Breast epithelium (tissue), 4 donors: ENCODE results near the gene INAFM1. TPM values are rescaled to one million over a fixed set of nuclear protein-coding genes. Genes with fewer than 3 reads are reported as not detected.
"Not testable (repeated sequence)": the region's sequence is repeated elsewhere in the genome, so short reads cannot be mapped to it uniquely, and the experiment has no call there.

Source experiments
- DNase-seq, 2 donors: peaks; one replicate each; pipeline ENCODE4 v3.0.0-alpha.2; 2019; ENCODE audit warnings: low spot score in 2 of 2
- H3K27ac ChIP-seq, 2 donors: fragments of 200-600 bp; sonication (generic) in 1 of 2; one replicate each; pipeline ENCODE4 v1.5.1; 2016 to 2019; ENCODE audit warnings: mild to moderate bottlenecking in 1 of 2
- H3K27me3 ChIP-seq, 2 donors: fragments of 200-600 bp; sonication (generic) in 1 of 2; one replicate each; pipeline versions ENCODE4 v1.5.1 to v1.6.0; 2017 to 2019; ENCODE audit warnings: control low read depth in 1 of 2, mild to moderate bottlenecking in 1 of 2
- H3K36me3 ChIP-seq: fragments of 200-600 bp; one replicate; pipeline ENCODE4 v1.5.1; 2019
- H3K4me1 ChIP-seq, 2 donors: fragments of 200-600 bp; sonication (generic); one replicate each; pipeline ENCODE4 v1.5.1; 2016 to 2019; ENCODE audit warnings: control low read depth in 1 of 2
- H3K4me3 ChIP-seq, 3 donors: fragments of 200-600 bp; sonication (generic); 1 replicate in 2 of 3; 2 replicates in 1 of 3; pipeline ENCODE4 v1.5.1; 2016 to 2019; ENCODE audit warnings: mild to moderate bottlenecking in 3 of 3, moderate library complexity in 2 of 3
- H3K9me3 ChIP-seq, 2 donors: fragments of 200-600 bp; sonication (generic) in 1 of 2; one replicate each; pipeline ENCODE4 v1.5.1; 2016 to 2019; ENCODE audit warnings: control low read depth in 1 of 2
- CTCF ChIP-seq, 3 donors: fragments of 450-650 bp; IDR thresholded peaks; one replicate each; pipeline ENCODE4 v1.5.1; 2016 to 2017; ENCODE audit warnings: antibody characterized with exemption in 3 of 3, mild to moderate bottlenecking in 3 of 3, moderate library complexity in 3 of 3
- POLR2A ChIP-seq: fragments of 450-650 bp; IDR thresholded peaks from one replicate; pipeline ENCODE4 v1.6.1; 2016; ENCODE audit warnings: antibody characterized with exemption, mild to moderate bottlenecking, moderate library complexity
- POLR2AphosphoS5 ChIP-seq, 3 donors: sonication (generic); formaldehyde crosslinking; IDR thresholded peaks; one replicate each; pipeline ENCODE4 v1.6.1; 2017; ENCODE audit warnings: antibody characterized with exemption in 3 of 3
- intact Hi-C: fragments of 100-400 bp; cut with DNase I; formaldehyde crosslinking; loops from one replicate; pipeline ENCODE4 v1.15.1; 2023; ENCODE audit warnings: low total_unique reads
- total RNA-seq, 3 donors: library from RNA; depleted of rRNA; stranded (reverse); fragments of >200 nt; gene quantifications; one replicate each; pipeline ENCODE4 v1.1.0, GENCODE V29; 2016

The INAFM1 gene
- total RNA-seq, 3 donors from 2014 or later, result 5.3 to 10.5 (median 7.2) TPM

- intact Hi-C loops, result no loop called here
- Histone ChIP-seq H3K27me3 (no peaks in the 10 kb centered on the region), H3K4me1 (no peaks in the 10 kb centered on the region), H3K9me3 (no peaks in the 10 kb centered on the region), H3K36me3 (no peaks in the 10 kb centered on the region), H3K4me3 (peak overlapping the region; percentile 65 to 91 (median 85)), H3K27ac (peak overlapping the region; percentile 99 to 100)
- TF ChIP-seq POLR2A (peak; percentile 84), CTCF (IDR thresholded peaks at IDR 0.05) (peak in 1 of 3 donors; percentile 12), POLR2AphosphoS5 (IDR thresholded peaks at IDR 0.05) (peak; percentile 80 to 93 (median 81))
- DNase-seq, result peak; percentile 93 to 94
Measured at GRCh38 chr19:47273313-47274070, 1.2 kb upstream of the INAFM1 start.

- no peak for DNase-seq
Measured at GRCh38 chr19:47274891-47275761, 441 bp downstream of the INAFM1 start.

GRCh38 chr19:47275791-47276461 lies 1.2 kb downstream of the INAFM1 start:
- intact Hi-C loops, result no loop called here
- no peaks in the 10 kb centered on the region for H3K9me3 ChIP-seq
- TF ChIP-seq POLR2AphosphoS5 (IDR thresholded peaks at IDR 0.05), result peak in 1 of 3 donors; percentile 7
- no peak for TF ChIP-seq POLR2A
- no peak for TF ChIP-seq CTCF (IDR thresholded peaks at IDR 0.05)
- H3K27me3 ChIP-seq, result no peaks in the 10 kb centered on the region
- no peak for DNase-seq
- no peaks in the 10 kb centered on the region for H3K36me3 ChIP-seq
- peak overlapping the region; percentile 65 to 91 (median 85) for H3K4me3 ChIP-seq
- H3K4me1 ChIP-seq, result no peaks in the 10 kb centered on the region
- peak overlapping the region; percentile 99 to 100 for H3K27ac ChIP-seq

More at GRCh38 chr19:47274891-47275761, 441 bp downstream of the INAFM1 start:
- Histone ChIP-seq H3K4me3 (peak overlapping the region; percentile 65 to 91 (median 85)), H3K36me3 (no peaks in the 10 kb centered on the region), H3K9me3 (no peaks in the 10 kb centered on the region), H3K4me1 (no peaks in the 10 kb centered on the region), H3K27ac (peak overlapping the region; percentile 99 to 100), H3K27me3 (no peaks in the 10 kb centered on the region)
- peak in 1 of 3 donors; percentile 11 for TF ChIP-seq POLR2AphosphoS5 (IDR thresholded peaks at IDR 0.05)
- TF ChIP-seq CTCF (IDR thresholded peaks at IDR 0.05), result no peak
- intact Hi-C loops, result no loop called here

GRCh38 chr19:47276513-47276912 lies 1.8 kb downstream of the INAFM1 start:
- H3K27me3 ChIP-seq, H3K4me1 ChIP-seq, intact Hi-C loops, H3K36me3 ChIP-seq, H3K9me3 ChIP-seq, DNase-seq: not testable (repeated sequence)
- Histone ChIP-seq H3K27ac (peak overlapping the region; percentile 99 to 100), H3K4me3 (peak overlapping the region in 1 of 3 donors; percentile 85)

GRCh38 chr19:47280183-47280797 lies 5.6 kb downstream of the INAFM1 start:
- no peak for DNase-seq

More at GRCh38 chr19:47280183-47280797, 5.6 kb downstream of the INAFM1 start:
- Histone ChIP-seq H3K4me3 (no peak overlapping the region), H3K9me3 (no peaks in the 10 kb centered on the region), H3K36me3 (no peaks in the 10 kb centered on the region), H3K27ac (no peak overlapping the region), H3K4me1 (no peaks in the 10 kb centered on the region), H3K27me3 (no peaks in the 10 kb centered on the region)
- intact Hi-C loops, result no loop called here
- TF ChIP-seq POLR2A (no peak), POLR2AphosphoS5 (IDR thresholded peaks at IDR 0.05) (no peak), CTCF (IDR thresholded peaks at IDR 0.05) (no peak)
